C4-2B (cell line): ENCODE results near the gene UPK1A.
"Not testable (repeated sequence)": the region's sequence is repeated elsewhere in the genome, so short reads cannot be mapped to it uniquely, and the experiment has no call there.

Experiments used
- H3K27ac ChIP-seq: fragments of 450-650 bp; 2 replicates; pipeline ENCODE4 v1.5.1; 2017
- CTCF ChIP-seq: fragments of 450-650 bp; conservative IDR thresholded peaks from 2 replicates; pipeline ENCODE4 v1.5.1; 2017; ENCODE audit warnings: mild to moderate bottlenecking
- ZFX ChIP-seq: fragments of 450-650 bp; IDR thresholded peaks from 2 replicates; pipeline ENCODE4 v1.6.1; 2017

Gene UPK1A

GRCh38 chr19:35720648-35721047 lies 54.3 kb downstream of the UPK1A start:
- H3K27ac ChIP-seq, result no peak overlapping the region
- TF ChIP-seq CTCF, result no peak
- no peak for TF ChIP-seq ZFX

- TF ChIP-seq CTCF, result no peak
- TF ChIP-seq ZFX, result no peak
Measured at GRCh38 chr19:35721374-35721773, 55.1 kb downstream of the UPK1A start.

GRCh38 chr19:35722461-35722860 lies 56.1 kb downstream of the UPK1A start:
- H3K27ac ChIP-seq, result no peak overlapping the region
- no peak for TF ChIP-seq CTCF
- no peak for TF ChIP-seq ZFX

More at GRCh38 chr19:35721374-35721773, 55.1 kb downstream of the UPK1A start:
- no peak overlapping the region for H3K27ac ChIP-seq

GRCh38 chr19:35722897-35723296 lies 56.6 kb downstream of the UPK1A start:
- TF ChIP-seq CTCF (no peak), ZFX (no peak)

GRCh38 chr19:35723671-35724070 lies 57.4 kb downstream of the UPK1A start:
- no peak overlapping the region for H3K27ac ChIP-seq
- TF ChIP-seq CTCF (no peak), ZFX (no peak)

More at GRCh38 chr19:35722897-35723296, 56.6 kb downstream of the UPK1A start:
- H3K27ac ChIP-seq, result no peak overlapping the region

- H3K27ac ChIP-seq, result not testable (repeated sequence)
Measured at GRCh38 chr19:35724132-35724531, 57.8 kb downstream of the UPK1A start.

GRCh38 chr19:35724560-35724959 lies 58.2 kb downstream of the UPK1A start:
- H3K27ac ChIP-seq, result no peak overlapping the region
- no peak for TF ChIP-seq ZFX
- no peak for TF ChIP-seq CTCF

GRCh38 chr19:35725216-35725861 lies 59.0 kb downstream of the UPK1A start:
- H3K27ac ChIP-seq, result no peak overlapping the region
- TF ChIP-seq CTCF (no peak), ZFX (no peak)
